Keratinocyte (primary cell): ENCODE results near the gene KCNK16. TPM values are rescaled to one million over a fixed set of nuclear protein-coding genes. Genes with fewer than 3 reads are reported as not detected.

Experiments used
- DNase-seq: peaks from one replicate; pipeline ENCODE4 v3.0.0-alpha.2; 2011; ENCODE audit warnings: low read depth, missing footprints, low spot score
- FAIRE-seq: peaks from 2 replicates; lab custom pipeline; 2011; peaks lifted over from hg19 to GRCh38; lab: Jason Lieb, UNC
- H2AFZ ChIP-seq: 2 replicates; pipeline ENCODE4 v1.6.0; 2012; ENCODE audit warnings: low read length, control low read depth, inconsistent platforms; ENCODE audit not compliant: control insufficient read depth
- H3K27ac ChIP-seq: 2 replicates; pipeline ENCODE4 v1.5.1; 2011; ENCODE audit warnings: low read length; ENCODE audit not compliant: control insufficient read depth, insufficient read depth
- H3K27me3 ChIP-seq: 3 replicates; pipeline ENCODE4 v1.6.0; 2011; ENCODE audit warnings: low read length; ENCODE audit not compliant: control insufficient read depth, insufficient read depth; ENCODE audit errors: extremely low read depth
- H3K36me3 ChIP-seq, 2 experiments: 2 replicates in 1 of 2; 3 replicates in 1 of 2; pipeline ENCODE4 v1.5.1; 2011; ENCODE audit warnings: low read length in 2 of 2, mild to moderate bottlenecking in 1 of 2; ENCODE audit not compliant: control insufficient read depth in 2 of 2, insufficient read depth in 2 of 2; ENCODE audit errors: extremely low read depth in 1 of 2
- H3K4me1 ChIP-seq: 3 replicates; pipeline ENCODE4 v1.5.1; 2011; ENCODE audit warnings: low read length; ENCODE audit not compliant: control insufficient read depth, insufficient read depth; ENCODE audit errors: extremely low read depth
- H3K4me2 ChIP-seq: 3 replicates; pipeline ENCODE4 v1.6.0; 2011; ENCODE audit warnings: low read depth, low read length; ENCODE audit not compliant: control insufficient read depth, insufficient read depth; ENCODE audit errors: extremely low read depth
- H3K4me3 ChIP-seq, 3 experiments: fragments of 200-600 bp in 1 of 3; sonication (generic) in 1 of 3; 2 replicates in 2 of 3; 3 replicates in 1 of 3; pipeline ENCODE4 v1.5.1; 2011 to 2016; ENCODE audit warnings: low read length in 3 of 3, mild to moderate bottlenecking in 3 of 3, control low read depth in 2 of 3, inconsistent platforms in 1 of 3, low read depth in 1 of 3, mixed read lengths in 1 of 3, mixed run types in 1 of 3, moderate library complexity in 1 of 3; ENCODE audit not compliant: control insufficient read depth in 2 of 3, insufficient read depth in 2 of 3; ENCODE audit errors: extremely low read depth in 1 of 3
- H3K79me2 ChIP-seq: 2 replicates; pipeline ENCODE4 v1.6.0; 2012; ENCODE audit warnings: low read length; ENCODE audit not compliant: control insufficient read depth, insufficient read depth
- H3K9ac ChIP-seq: 3 replicates; pipeline ENCODE4 v1.6.0; 2011; ENCODE audit warnings: low read length; ENCODE audit not compliant: control insufficient read depth, insufficient read depth; ENCODE audit errors: extremely low read depth
- H3K9me1 ChIP-seq: 3 replicates; pipeline ENCODE4 v1.6.0; 2011; ENCODE audit warnings: low read length; ENCODE audit not compliant: control insufficient read depth, insufficient read depth; ENCODE audit errors: extremely low read depth
- H3K9me3 ChIP-seq: 2 replicates; pipeline ENCODE4 v1.5.1; 2012; ENCODE audit warnings: low read depth, low read length; ENCODE audit not compliant: control insufficient read depth
- H4K20me1 ChIP-seq: 3 replicates; pipeline ENCODE4 v1.6.0; 2011; ENCODE audit warnings: low read length; ENCODE audit not compliant: control insufficient read depth, insufficient read depth; ENCODE audit errors: extremely low read depth
- EZH2 ChIP-seq: IDR thresholded peaks from one replicate; pipeline ENCODE4 v1.6.1; 2012; ENCODE audit warnings: inconsistent platforms, mild to moderate bottlenecking, low read length, moderate library complexity
- dilution Hi-C: fragments of 300-500 bp; cut with MboI; formaldehyde crosslinking; loops from one replicate; pipeline ENCODE4 v1.7.0; 2020; ENCODE audit warnings: low sequenced_read_pairs; ENCODE audit not compliant: extremely low pct_ligation_motif_present
- polyA plus RNA-seq, 5 experiments: library from polyadenylated mRNA; depleted of rRNA in 3 of 5; stranded (reverse) in 3 of 5; stranded (forward) in 1 of 5; unstranded in 1 of 5; fragments of >200 nt; gene quantifications; 1 replicate in 1 of 5; 2 replicates in 3 of 5; 3 replicates in 1 of 5; pipeline versions ENCODE4 v1.2.1 to v1.2.3, GENCODE V29; 2011 to 2012; ENCODE audit warnings: missing spikeins in 2 of 5, low read depth in 1 of 5, low replicate concordance in 1 of 5
- TF ChIP-seq, protein P1 (sequence below), 3 experiments: IDR thresholded peaks in 1 of 3; conservative IDR thresholded peaks in 1 of 3; optimal IDR thresholded peaks in 1 of 3; 2 replicates in 2 of 3; 3 replicates in 1 of 3; pipeline versions ENCODE3 to v1.5.1; 2011; ENCODE audit warnings: low read length in 3 of 3, mild to moderate bottlenecking in 3 of 3, moderate library complexity in 2 of 3, control low read depth in 1 of 3, inconsistent platforms in 1 of 3; ENCODE audit not compliant: insufficient read depth in 2 of 3; ENCODE audit errors: extremely low read depth in 1 of 3

The KCNK16 gene
- polyA plus RNA-seq, 1 donor (not counting 4 experiments of a cell fraction or from before 2014, with no cell fraction given), result not detected

DNA sequence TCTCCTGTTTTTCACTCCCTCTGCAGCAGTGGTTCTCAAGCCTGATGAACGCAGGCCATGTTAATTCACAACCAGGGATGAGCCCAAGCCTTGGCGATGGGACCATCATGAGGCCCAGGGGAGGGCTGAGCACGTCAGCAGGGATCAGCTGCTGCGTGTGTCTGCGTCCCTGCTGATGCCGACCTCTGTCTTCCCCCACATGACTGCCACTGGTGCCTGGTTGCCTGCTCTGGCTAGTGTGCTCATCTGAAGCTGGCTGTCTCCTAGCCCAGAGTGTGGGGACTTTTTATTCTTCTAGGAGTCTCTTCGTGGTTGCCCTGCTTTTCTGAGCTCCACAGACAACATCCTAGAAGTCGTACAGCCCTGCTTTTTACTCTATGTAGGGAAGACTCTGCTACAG, 40.8 kb upstream of the KCNK16 start:
- dilution Hi-C loops, result no loop called here
- Histone ChIP-seq H3K9me3 (no peaks in the 10 kb centered on the region), H3K4me3 (no peak overlapping the region), H3K27ac (no peak overlapping the region), H3K9me1 (no peaks in the 10 kb centered on the region), H3K27me3 (no peaks in the 10 kb centered on the region), H3K4me2 (no peak overlapping the region), H3K9ac (no peak overlapping the region), H3K4me1 (peaks cover 3% of the 10 kb centered on the region), H3K79me2 (no peaks in the 10 kb centered on the region), H4K20me1 (no peaks in the 10 kb centered on the region), H3K36me3 (no peaks in the 10 kb centered on the region), H2AFZ (no peak overlapping the region)
- DNase-seq (no peak), FAIRE-seq (no peak)
- TF ChIP-seq EZH2, result no peak
- TF ChIP-seq, protein P1, sequence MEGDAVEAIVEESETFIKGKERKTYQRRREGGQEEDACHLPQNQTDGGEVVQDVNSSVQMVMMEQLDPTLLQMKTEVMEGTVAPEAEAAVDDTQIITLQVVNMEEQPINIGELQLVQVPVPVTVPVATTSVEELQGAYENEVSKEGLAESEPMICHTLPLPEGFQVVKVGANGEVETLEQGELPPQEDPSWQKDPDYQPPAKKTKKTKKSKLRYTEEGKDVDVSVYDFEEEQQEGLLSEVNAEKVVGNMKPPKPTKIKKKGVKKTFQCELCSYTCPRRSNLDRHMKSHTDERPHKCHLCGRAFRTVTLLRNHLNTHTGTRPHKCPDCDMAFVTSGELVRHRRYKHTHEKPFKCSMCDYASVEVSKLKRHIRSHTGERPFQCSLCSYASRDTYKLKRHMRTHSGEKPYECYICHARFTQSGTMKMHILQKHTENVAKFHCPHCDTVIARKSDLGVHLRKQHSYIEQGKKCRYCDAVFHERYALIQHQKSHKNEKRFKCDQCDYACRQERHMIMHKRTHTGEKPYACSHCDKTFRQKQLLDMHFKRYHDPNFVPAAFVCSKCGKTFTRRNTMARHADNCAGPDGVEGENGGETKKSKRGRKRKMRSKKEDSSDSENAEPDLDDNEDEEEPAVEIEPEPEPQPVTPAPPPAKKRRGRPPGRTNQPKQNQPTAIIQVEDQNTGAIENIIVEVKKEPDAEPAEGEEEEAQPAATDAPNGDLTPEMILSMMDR (optimal IDR thresholded peaks at IDR 0.05 in 1 of 3, IDR thresholded peaks at IDR 0.05 in 1 of 3, conservative IDR thresholded peaks at IDR 0.05 in 1 of 3; ENCODE audit: extremely low read depth in 1 of 3, insufficient read depth in 2 of 3, low read length in 3 of 3), result no peak

DNA sequence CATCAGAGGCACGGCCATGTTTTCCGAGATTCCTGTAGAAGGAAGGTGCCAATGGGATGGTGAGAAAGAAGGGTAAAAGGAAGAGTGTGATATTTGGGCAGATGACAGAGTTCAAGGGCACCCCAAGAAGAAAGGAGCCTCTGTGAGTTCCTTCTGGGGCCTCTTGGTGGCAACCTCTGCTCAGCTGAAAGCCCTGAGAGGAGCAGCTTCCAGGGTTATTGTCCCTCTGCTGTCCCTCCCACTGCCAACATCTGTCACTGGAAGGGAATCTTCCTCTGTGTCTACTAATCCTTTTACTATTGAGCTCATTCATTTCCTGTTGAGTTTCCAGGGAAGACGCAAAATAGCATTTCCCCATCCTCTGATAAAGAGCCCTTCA, 40.0 kb upstream of the KCNK16 start:
- TF ChIP-seq EZH2, result no peak
- TF ChIP-seq, protein P1 (optimal IDR thresholded peaks at IDR 0.05 in 1 of 3, IDR thresholded peaks at IDR 0.05 in 1 of 3, conservative IDR thresholded peaks at IDR 0.05 in 1 of 3; ENCODE audit: extremely low read depth in 1 of 3, insufficient read depth in 2 of 3, low read length in 3 of 3), result no peak
- no peaks in the 10 kb centered on the region for H3K36me3 ChIP-seq
- H3K9ac ChIP-seq, result no peak overlapping the region
- H3K4me2 ChIP-seq, result no peak overlapping the region
- DNase-seq (no peak), FAIRE-seq (no peak)
- no peak overlapping the region for H3K27ac ChIP-seq
- peaks cover 3% of the 10 kb centered on the region for H3K4me1 ChIP-seq
- no peaks in the 10 kb centered on the region for H3K27me3 ChIP-seq
- no peaks in the 10 kb centered on the region for H3K9me3 ChIP-seq
- H3K79me2 ChIP-seq, result no peaks in the 10 kb centered on the region
- no peak overlapping the region for H3K4me3 ChIP-seq
- H2AFZ ChIP-seq, result no peak overlapping the region
- H3K9me1 ChIP-seq, result no peaks in the 10 kb centered on the region
- no peaks in the 10 kb centered on the region for H4K20me1 ChIP-seq
- dilution Hi-C loops, result no loop called here
